HG02852 (cell line): ENCODE data around the gene TEX261.
"Not testable (repeated sequence)": the region's sequence is repeated elsewhere in the genome, so short reads cannot be mapped to it uniquely, and the experiment has no call there.

ENCODE experiments used
- ATAC-seq: cut with Tn5 transposase; IDR thresholded peaks from one replicate; pipeline ENCODE4 v1.9.1; 2021; ENCODE audit warnings: mild to moderate bottlenecking, moderate library complexity; ENCODE audit not compliant: unreplicated experiment

Gene TEX261

DNA sequence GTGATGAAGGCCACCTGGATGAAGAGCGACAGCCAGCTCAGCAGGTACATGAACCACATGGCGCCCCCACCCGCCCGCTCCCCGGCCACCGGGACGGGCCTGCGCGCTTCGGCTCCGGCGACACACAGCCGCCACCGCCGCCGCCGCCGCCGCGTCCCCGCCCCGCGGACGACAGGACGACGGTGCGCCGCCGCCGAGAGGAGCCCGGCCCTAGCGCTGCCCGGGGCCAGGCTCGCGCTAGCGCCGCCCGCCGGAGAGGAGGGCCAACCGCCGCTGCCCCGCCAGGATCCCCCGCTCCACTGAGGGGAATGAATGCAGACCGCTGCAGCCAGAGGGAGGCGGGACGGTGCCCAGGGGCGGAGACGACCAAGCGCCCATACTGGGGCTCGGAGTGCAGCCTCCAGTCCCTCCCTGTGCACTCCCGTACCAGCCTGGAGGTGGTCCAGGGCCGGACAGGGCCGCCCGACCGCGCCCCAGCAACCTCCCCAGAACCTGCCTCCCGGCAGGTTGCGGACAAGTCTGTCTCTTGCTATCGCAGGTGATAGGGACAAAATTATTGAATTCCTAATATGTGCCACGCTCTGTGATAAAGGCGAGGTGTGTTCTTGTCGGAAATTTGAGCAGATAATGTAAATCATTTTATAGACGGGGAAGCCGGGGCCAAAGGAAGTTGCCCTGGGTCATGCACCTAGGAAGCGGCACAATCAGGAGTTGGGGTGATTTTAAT, at the start of gene TEX261:
Gene TEX261 (minus strand): TSS at position 175 of the 727 bp plus-strand sequence. CDS start 116 bp downstream, at position 59.
- ATAC-seq: peak; percentile 94

DNA sequence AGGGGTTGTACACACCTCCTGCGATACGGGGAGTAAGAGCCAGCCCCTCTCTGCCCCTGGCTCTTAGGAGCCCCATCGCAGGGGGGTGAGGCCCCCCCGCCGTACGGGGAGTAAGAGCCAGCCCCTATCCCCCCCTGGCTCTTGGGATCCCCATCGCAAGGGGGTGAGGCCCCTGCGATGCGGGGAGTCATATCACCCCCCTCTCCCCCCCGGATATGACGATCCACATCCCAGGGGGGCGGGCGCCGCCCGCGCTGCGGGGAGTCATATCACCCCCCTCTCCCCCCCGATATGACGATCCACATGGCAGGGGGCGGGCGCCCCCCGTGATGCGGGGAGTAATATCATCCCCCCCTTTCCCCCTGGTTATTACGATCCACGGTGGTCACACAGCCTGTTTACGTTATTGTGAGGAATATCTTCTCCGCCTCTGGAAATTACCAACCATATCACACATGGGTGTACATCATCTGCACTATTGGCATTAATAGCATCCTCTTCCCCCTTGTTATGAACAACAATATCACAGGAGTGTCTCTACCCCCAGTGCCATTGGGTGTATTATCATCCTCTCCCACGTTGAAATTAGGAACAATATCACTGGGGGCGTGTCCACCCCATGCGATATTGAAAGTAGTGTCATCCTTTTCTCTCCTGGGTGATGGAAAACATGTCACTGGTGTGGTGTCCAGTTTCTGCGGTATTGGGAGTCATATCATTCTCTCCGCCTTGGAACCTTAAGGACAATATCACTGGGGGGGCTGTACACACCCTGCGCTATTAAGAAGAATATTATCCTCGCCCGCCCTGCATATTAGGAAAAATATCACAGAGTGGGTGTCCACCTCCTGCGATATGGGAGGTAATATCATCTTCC, 49.1 kb upstream of the TEX261 start:
- no peak for ATAC-seq

GRCh38 chr2:71042287-71042686, 47.6 kb upstream of the TEX261 start:
- ATAC-seq: no peak

GRCh38 chr2:71036296-71036695, 41.6 kb upstream of the TEX261 start:
- not testable (repeated sequence) for ATAC-seq

GRCh38 chr2:71023553-71024243, 29.0 kb upstream of the TEX261 start:
- not testable (repeated sequence) for ATAC-seq

GRCh38 chr2:71021394-71021793, 26.7 kb upstream of the TEX261 start:
- not testable (repeated sequence) for ATAC-seq

DNA sequence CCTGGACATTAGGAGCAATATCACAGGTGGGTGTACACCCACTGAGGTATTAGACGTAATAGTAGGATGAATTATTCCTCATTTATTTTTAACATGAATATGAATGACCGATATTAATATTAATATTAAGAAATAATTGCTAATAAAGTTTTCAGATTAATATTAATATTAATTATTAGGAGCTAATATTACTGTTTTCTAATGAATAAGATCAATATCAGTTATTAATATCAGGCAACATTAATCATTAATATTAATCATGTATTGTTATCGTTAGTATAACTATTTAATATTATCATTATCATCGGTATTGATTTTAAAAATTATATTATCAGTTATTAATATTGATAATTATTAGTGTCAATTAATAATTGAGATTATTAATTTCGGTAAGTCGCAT, 25.3 kb upstream of the TEX261 start:
- not testable (repeated sequence) for ATAC-seq

GRCh38 chr2:71018625-71019024, 24.0 kb upstream of the TEX261 start:
- ATAC-seq: no peak

DNA sequence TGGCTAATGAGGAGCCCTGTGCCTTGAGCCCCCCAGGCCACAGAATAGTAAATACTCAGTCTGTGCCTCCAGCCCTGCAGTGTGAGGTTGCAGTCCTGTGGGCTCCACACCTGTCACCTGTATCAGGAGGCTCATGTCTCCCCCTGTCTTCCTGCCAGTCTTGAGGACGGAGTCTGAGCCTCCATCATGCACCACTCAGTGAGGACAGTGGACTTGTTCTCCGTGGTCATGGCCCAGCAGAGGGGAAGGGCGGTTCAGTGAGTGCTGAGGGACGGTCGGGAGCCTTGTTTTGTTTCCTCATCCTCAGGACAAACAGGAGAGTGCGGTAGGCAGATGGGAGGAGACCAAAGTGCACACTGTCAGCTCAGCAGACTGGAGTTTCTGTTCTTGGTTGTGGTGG, 17.1 kb upstream of the TEX261 start:
- not testable (repeated sequence) for ATAC-seq

GRCh38 chr2:71008342-71008741, 13.7 kb upstream of the TEX261 start:
- ATAC-seq: no peak

DNA sequence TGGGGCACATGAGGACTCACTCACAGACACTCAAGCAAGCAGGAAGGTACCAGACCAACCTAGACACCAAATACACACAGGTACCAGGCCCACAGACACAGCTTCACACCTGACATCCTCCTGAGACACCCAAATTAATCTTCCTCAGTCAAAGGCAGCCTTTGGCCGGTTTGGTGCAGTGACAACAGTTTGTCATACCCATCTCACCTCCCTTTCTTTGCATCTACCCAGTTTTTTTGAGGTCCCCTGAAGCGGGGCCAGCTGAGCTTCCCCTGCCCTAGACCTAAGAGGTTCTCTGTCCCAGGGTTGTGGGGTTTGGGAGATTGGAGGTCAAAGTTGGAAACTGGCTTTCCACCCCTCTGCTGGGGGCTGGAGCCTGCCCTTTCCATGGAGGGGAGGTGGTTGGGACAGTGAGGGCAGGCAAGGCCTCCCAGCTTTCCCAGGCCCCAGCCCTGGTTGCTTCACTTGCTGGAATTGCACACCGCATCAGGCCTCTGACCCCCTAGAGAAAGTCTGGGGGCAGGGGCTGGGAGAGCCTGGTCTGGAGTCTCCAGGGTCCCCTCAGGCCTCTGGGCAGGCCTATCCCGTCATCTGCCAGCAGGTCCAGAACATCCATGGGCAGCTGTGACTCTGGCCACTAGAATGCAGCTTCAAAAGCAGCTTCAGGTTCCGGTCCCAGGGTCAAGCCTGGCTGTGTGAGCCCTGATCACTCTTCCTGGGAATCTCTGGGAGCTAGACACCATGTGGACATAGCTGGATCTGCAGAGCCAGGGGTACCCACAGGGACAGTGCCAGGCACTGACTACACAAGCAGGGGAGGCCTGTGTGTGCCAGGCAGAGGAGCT, 12.5 kb upstream of the TEX261 start:
- ATAC-seq: no peak

- ATAC-seq: no peak
These were observed 11.7 kb upstream of the TEX261 start for GRCh38 chr2:71006323-71006722.

DNA sequence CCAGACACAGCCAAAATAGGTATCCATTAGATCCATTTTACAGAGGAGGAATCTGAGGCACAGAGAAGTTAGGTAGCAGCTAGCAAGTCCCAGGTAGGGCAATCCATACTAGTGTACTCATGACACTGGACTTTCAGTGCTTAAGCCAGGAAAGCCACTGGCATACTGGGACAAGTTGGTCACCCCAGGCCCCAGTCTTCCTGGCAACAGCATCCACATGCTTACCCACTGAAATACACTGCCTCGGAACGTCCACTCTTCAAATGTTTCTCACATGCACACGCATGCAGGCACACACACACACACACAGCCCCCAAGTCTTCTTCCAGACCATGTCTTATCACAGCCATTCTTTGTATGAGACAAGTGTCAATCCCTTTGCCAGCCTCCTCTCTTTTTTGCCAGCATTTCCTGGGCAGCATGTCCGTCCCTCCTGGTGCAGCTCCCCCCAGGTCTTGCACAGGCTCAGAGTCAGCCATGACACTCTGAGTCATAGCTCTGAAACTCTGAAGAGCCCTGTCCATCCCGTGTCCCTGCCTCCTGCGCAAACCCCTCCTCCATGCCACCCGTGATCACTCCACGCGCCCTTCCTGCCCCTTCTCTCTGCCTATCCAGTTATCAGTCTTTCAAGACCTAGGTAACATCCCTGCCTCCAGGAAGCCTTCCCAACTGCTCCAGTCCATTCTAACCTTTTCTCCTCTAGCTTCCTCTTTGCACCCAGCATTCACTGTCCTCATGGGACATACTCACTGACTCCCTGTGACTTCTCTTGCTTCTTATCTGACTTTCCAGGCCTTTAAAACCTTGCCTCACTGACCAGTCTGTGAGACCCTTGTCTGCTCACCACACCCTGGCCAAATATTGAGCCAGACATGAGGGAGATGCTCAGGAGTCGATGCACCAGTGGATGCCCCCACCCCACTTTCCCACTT, 10.9 kb upstream of the TEX261 start:
- no peak for ATAC-seq

DNA sequence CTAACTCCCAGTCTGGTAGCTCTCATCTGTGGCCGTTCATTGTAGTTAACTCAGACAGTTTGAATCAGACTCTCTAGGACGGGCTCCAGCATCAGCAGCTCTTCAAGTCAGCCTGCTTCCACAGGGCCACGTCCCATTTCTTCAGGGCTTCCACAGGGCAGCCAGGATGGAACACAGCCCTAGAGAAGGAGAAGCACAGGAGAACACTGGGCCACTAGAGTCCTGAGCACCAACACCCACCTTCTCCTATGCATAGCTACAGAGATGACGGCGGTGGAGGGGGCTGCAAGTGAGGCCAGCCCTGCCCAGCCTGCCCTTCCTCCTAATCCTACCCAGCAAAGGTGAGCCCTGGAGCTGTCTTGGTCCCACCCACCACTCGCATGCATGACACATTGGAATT, 10.2 kb upstream of the TEX261 start:
- ATAC-seq: no peak

- no peak for ATAC-seq
These were observed 9.5 kb upstream of the TEX261 start for GRCh38 chr2:71003966-71004755.

DNA sequence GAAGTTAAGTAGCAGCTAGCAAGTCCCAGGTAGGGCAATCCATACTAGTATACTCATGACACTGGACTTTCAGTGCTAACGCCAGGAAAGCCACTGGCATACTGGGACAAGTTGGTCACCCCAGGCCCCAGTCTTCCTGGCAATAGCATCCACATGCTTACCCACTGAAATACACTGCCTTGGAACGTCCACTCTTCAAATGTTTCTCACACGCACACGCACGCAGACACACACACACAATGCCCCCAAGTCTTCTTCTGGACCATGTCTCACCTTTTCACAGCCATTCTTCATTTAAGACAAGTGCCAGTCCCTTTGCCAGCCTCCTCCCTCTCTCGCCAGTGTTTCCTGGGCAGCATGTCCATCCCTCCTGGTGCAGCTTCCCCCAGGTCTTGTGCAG, 8.7 kb upstream of the TEX261 start:
- no peak for ATAC-seq

DNA sequence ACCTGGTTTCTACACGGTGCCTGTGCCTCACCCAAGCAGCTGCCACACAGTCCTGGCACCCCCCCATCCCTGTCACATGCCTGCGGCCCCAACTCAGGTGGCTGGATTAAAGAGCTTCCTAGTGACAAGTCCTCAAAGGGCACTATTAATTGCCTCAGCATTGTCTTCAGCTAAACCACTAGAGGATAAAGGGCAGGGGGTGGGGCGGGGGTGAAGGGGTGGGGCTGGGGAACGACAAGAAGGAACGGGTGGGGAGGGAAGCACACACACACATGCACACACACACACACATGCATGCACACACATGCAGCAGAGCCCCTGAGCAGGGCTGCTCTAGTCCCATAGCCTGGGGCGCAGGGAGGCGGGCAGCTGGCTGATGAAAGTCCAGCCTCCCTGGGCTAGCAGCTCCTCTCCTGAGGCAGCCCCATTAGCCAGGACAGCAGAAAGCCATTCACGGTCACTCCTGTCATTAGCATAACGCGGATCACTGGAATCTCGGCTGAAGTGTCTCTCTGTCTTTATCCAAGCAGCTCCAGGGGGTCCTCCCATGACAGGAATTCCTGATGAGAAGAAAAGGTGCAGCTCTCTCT, 7.4 kb upstream of the TEX261 start:
- ATAC-seq: no peak

DNA sequence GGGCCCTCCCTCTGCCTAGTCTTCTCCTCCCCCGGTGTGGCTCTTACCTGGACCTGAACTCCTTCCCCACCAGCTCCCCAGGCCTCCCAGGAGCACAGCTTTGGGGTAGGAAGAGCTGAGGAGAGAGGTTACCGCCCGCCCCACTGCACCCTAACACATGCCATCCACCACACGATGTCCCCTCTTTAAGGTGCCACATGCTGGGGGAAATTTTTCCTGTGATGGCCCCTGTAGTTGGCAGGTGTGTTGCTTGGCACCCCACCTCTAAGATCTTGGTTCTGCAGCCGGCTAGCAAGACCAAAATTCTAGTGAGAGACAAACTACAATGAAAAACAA, 6.9 kb upstream of the TEX261 start:
- ATAC-seq: no peak
